GM18858 (cell line): ENCODE data around the gene ZNF695.
"Not testable (repeated sequence)": the region's sequence is repeated elsewhere in the genome, so short reads cannot be mapped to it uniquely, and the experiment has no call there.

Source experiments
- ATAC-seq: cut with Tn5 transposase; IDR thresholded peaks from one replicate; pipeline ENCODE4 v1.9.1; 2021; ENCODE audit not compliant: unreplicated experiment

The ZNF695 gene

DNA sequence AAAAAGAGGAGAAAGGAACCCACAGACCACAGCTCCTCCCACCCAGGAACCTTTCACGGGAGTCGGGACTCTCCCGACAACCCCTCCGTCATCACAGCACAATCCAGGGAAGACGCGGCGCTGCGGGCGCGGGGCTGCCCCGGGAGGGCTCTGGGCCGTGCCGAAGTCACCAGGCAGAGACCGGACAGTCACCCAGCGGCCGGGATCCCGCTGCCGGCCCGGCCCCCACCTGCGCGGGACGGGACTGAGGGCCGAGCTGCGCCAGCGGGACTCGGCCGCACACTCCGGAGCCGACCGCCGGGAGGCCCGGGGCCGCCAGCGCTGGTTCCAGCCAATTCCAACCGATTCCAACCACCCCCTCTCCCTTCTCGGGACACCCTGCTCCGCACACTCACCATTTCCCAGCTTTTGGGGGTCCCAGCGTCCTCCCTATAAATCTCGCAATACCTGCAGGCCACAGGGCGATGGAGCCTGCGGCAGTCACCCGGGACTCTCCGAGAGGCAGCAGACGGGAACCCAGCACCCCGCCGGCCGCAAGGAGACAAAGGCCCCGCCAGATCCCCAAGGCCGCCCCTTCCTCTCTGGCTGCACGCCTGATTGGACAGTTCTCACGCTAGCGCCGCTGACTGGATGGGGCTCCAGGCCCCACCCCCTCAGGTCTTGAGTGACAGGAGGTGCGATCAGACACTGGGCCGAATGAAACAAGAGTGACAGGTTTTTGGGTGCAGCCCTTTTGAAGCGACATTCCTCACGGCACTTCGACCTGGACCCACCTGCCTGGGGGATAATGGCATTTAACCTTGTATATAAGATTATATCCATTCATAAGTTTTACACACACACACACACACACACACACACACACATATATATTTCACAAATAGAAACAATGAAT is at the start of gene ZNF695:
Gene ZNF695 (minus strand): TSS at position 547 of the 895 bp plus-strand sequence. CDS start 149 bp downstream, at position 398.
- ATAC-seq, result peak; percentile 99

DNA sequence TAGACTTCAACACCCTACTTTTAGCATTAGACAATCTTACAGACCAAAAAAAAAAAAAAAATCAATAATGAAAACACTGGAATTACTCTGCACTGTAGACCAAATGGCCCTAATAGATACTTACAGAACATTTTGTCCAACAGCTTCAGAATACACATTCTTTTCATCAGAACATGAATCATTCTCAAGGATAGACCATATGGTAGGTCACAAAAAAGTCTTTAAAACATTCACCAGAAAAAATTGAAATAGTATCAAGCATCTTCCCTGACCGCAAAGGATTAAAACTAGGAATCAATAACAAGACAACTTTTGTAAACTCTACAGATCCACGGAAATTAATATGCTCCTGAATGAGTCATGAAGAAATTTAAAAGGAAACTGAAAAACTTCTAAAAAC is 48.2 kb upstream of the ZNF695 start:
- no peak for ATAC-seq

DNA sequence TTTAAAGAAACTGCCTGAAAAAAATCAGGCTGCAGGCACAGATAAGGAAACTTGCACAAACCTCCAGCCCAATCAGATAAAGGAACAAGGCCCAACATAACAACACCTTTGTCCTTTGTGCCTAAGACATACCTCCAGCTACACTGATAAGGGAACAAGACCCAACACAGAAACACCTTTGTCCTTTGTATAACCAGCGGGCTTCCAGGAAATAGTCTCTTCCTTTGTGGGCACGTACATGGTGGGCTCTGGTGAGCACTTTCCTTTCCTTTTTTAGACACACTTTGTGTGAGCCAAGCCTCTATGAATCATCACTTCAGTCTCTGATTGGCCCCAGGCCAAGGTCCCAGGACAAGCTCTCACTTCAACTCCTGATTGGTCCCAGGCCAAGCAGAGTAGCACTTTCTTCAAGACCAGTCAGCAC is 47.1 kb upstream of the ZNF695 start:
- no peak for ATAC-seq

- no peak for ATAC-seq
These were observed 39.8 kb upstream of the ZNF695 start for GRCh38 chr1:247047702-247048101.

DNA sequence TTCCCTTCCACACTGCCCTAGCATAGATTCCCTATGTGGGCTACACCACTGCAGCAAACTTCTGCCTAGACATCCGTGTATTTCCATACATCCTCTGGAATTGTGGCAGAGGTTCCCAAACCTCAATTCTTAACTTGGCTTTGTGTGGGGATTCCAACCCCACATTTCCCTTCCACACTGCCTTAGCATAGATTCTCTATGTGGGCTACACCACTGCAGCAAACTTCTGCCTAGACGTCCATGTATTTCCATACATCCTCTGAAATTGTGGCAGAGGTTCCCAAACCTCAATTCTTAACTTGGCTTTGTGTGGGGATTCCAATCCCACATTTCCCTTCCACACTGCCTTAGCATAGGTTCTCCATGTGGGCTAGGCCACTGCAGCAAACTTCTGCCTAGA is 39.4 kb upstream of the ZNF695 start:
- ATAC-seq, result no peak

- no peak for ATAC-seq
These were observed 35.5 kb upstream of the ZNF695 start for GRCh38 chr1:247043406-247043805.

DNA sequence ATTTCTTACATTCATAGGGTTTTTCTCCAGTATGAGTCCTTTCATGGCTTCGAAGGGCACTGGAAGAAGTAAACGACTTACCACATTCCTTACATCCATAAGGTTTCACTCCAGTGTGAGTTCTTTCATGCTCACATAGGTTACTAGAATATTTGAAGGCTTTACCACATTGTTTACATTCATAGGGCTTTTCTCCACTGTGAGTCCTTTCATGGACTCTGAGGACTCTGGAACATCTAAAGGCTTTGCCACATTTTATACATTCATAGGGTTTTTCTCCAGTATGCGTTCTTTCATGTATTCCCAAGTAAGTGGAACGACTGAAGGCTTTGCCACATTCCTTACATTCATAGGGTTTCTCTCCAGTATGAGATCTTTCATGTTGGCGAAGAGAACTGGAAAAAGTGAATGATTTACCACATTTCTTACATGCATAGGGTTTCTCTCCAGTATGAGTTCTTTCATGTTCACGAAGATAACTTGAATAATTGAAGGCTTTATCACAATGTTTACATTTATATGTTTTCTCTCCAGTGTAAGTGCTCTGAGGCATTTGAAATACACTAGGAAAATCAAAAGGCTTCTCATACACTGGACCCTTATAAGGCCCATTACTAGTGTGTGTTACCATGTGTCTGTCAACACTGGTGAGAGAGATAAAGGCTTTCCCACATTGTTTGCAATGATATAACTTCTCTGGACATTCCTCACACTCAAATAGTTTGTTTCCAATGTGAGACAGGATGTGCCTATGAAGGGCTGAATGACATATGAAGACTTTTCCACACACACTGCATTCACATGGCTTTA is 29.9 kb upstream of the ZNF695 start:
- no peak for ATAC-seq

DNA sequence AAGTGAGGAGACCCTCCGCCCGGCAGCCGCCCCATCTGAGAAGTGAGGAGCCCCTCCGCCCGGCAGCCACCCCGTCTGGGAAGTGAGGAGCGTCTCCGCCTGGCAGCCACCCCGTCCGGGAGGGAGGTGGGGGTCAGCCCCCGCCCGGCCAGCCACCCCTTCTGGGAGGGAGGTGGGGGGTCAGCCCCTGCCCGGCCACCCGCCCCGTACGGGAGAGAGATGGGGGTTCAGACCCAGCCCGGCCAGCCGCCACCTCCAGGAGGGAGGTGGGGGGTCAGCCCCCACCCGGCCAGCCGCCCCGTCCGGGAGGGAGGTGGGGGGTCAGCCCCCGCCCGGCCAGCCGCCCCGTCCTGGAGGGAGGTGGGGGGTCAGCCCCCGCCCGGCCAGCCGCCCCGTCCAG is 24.4 kb upstream of the ZNF695 start:
- ATAC-seq, result not testable (repeated sequence)

GRCh38 chr1:247024658-247025057 is 16.8 kb upstream of the ZNF695 start:
- not testable (repeated sequence) for ATAC-seq

DNA sequence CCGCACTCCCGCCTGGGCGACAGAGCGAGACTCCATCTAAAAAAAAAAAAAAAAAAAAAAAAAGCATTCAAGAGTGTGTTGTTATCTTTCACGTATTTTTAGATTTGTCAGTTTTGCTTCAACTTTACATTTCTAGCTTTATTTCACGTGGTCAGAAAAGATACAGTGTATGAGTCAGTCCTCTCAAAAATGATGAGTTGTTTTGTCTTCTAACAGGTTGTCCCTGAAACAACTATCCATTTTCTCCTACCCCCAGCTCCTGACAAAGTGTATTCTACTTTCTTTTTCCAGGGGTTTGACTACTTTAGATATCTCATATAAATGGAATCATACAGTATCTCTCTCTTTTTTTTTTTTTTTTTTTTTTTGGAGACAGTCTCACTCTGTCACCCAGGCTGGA is 5.5 kb upstream of the ZNF695 start:
- ATAC-seq, result no peak

- no peak for ATAC-seq
These were observed 546 bp upstream of the ZNF695 start for GRCh38 chr1:247008406-247008799.

GRCh38 chr1:247004081-247004480 is 3.8 kb downstream of the ZNF695 start:
- ATAC-seq, result not testable (repeated sequence)

GRCh38 chr1:246989901-246990300 is 18.0 kb downstream of the ZNF695 start:
- no peak for ATAC-seq

DNA sequence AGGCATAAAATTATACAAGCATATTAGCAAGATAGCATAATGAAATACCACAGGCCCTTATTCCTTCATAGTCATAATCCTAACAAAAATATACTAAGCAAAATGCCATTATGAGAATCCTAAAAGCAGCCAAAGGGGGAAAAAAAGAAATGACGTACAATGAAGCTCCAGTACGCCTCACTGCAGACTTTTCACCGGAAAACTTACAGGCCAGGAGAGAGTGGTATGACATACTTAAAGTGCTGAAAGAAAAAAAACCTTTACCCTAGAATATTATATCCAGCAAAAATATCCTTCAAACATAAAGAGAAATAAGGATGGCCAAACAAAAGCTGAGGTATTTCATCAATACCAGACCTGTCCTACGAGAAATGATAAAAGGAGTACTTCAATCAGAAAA is 19.5 kb downstream of the ZNF695 start:
- ATAC-seq, result no peak

- no peak for ATAC-seq
These were observed 20.7 kb downstream of the ZNF695 start for GRCh38 chr1:246987083-246987690.

- ATAC-seq, result no peak
These were observed 29.1 kb downstream of the ZNF695 start for GRCh38 chr1:246978785-246979184.

- no peak for ATAC-seq
These were observed 29.6 kb downstream of the ZNF695 start for GRCh38 chr1:246978281-246978680.

DNA sequence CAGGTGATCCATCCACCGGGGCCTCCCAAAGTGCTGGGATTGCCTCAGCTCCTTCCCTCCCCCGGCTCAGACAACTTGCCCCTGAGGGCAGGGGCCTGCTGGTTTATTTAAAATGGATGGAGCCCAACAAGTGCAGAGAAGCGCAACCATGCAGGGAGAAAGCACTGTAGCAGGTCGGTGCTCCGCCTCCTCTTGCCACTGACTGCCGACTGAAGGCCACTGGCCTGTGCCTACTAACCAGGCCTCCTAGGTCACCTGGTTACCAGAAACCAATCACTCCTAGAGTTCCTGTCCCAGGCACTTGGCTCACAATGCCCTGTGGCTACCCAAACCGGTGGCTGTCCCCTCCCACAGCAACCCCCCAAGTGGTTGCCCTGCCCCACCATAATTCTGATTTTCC is 35.9 kb downstream of the ZNF695 start:
- ATAC-seq, result no peak

- ATAC-seq, result no peak
These were observed 36.7 kb downstream of the ZNF695 start for GRCh38 chr1:246971090-246971721.

- ATAC-seq, result no peak
These were observed 38.2 kb downstream of the ZNF695 start for GRCh38 chr1:246969621-246970020.

GRCh38 chr1:246966502-246966901 is 41.4 kb downstream of the ZNF695 start:
- ATAC-seq, result no peak
